ENCODE measurements around the gene USP21.

USP21 gene

GRCh38 chr1:161162806-161163205, 3.5 kb downstream of the USP21 start:
- no peak for DNase-seq (ENCODE audit: low spot score)
- in situ Hi-C loops (cut with MboI; ENCODE audit: low pct_unique_long_range_greater_than_20kb, low sequenced_read_pairs, unreplicated experiment): no loop called here
- no peak for TF ChIP-seq CTCF (IDR thresholded peaks at IDR 0.05; ENCODE audit: extremely low read depth, insufficient read depth, missing control alignments)

GRCh38 chr1:161163793-161164192, 4.5 kb downstream of the USP21 start:
- in situ Hi-C loops (cut with MboI; ENCODE audit: low pct_unique_long_range_greater_than_20kb, low sequenced_read_pairs, unreplicated experiment): no loop called here
- no peak for TF ChIP-seq CTCF (IDR thresholded peaks at IDR 0.05; ENCODE audit: extremely low read depth, insufficient read depth, missing control alignments)
- DNase-seq (ENCODE audit: low spot score): no peak

- no peak for TF ChIP-seq CTCF (IDR thresholded peaks at IDR 0.05; ENCODE audit: extremely low read depth, insufficient read depth, missing control alignments)
- DNase-seq (ENCODE audit: low spot score): no peak
- in situ Hi-C loops (cut with MboI; ENCODE audit: low pct_unique_long_range_greater_than_20kb, low sequenced_read_pairs, unreplicated experiment): no loop called here
These were observed 5.8 kb downstream of the USP21 start for GRCh38 chr1:161164901-161165610.

- in situ Hi-C loops (cut with MboI; ENCODE audit: low pct_unique_long_range_greater_than_20kb, low sequenced_read_pairs, unreplicated experiment): no loop called here
- TF ChIP-seq CTCF (IDR thresholded peaks at IDR 0.05; ENCODE audit: extremely low read depth, insufficient read depth, missing control alignments): peak; percentile 54
- DNase-seq (ENCODE audit: low spot score): peak; percentile 91
These were observed 6.7 kb downstream of the USP21 start, which contains the start of gene PPOX for GRCh38 chr1:161165742-161166668. Gene PPOX (plus strand): TSS chr1:161166426. CDS start chr1:161166848, 422 bp downstream.

GRCh38 chr1:161166669-161167548, 7.6 kb downstream of the USP21 start:
- in situ Hi-C loops (cut with MboI; ENCODE audit: low pct_unique_long_range_greater_than_20kb, low sequenced_read_pairs, unreplicated experiment): no loop called here
- no peak for TF ChIP-seq CTCF (IDR thresholded peaks at IDR 0.05; ENCODE audit: extremely low read depth, insufficient read depth, missing control alignments)
- DNase-seq (ENCODE audit: low spot score): no peak

GRCh38 chr1:161168906-161169305, 9.6 kb downstream of the USP21 start:
- DNase-seq (ENCODE audit: low spot score): no peak
- in situ Hi-C loops (cut with MboI; ENCODE audit: low pct_unique_long_range_greater_than_20kb, low sequenced_read_pairs, unreplicated experiment): no loop called here
- no peak for TF ChIP-seq CTCF (IDR thresholded peaks at IDR 0.05; ENCODE audit: extremely low read depth, insufficient read depth, missing control alignments)
